GM18868 (cell line): ENCODE results near the gene TRIM63.

Source experiments
- ATAC-seq: cut with Tn5 transposase; IDR thresholded peaks from one replicate; pipeline ENCODE4 v1.9.1; 2021; ENCODE audit warnings: mild to moderate bottlenecking, moderate library complexity; ENCODE audit not compliant: unreplicated experiment

TRIM63 gene

DNA sequence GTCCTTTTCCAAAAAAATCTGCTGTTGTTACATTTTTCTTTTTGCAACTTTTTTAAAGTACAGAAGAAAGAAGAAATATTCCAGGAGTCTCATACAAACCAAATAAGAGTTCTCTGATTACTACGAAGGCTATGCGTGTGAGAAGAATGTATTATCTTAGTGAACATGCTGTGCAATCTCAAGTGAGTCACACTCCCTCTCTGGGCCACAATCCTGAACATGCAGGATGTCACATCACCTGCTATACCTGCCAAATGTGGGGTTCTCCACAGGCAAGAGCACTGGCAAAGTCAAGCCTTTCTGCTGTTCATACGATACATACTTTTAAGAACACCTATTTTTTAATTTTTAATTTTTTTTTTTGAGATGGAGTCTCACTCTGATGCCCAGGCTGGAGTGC is 21.7 kb upstream of the TRIM63 start:
- no peak for ATAC-seq

DNA sequence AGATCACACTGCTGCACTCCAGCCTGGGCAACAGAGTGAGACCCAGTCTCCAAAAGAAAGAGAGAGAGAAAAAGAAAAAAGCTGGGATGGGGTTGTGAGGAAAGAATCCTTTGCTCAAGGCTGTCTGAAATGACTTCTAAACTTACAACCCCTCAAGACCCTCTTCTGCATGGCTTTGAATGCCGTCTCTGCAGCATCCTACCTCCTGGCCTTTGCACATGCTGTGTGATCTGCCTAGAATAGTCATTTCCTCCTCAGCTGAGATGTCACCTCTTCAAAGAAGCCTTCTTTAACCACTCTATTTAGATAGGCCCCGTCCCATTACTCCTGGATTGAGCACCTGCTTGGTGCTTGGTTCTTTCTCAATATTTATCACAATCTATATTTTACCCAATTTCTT is 17.4 kb upstream of the TRIM63 start:
- no peak for ATAC-seq

DNA sequence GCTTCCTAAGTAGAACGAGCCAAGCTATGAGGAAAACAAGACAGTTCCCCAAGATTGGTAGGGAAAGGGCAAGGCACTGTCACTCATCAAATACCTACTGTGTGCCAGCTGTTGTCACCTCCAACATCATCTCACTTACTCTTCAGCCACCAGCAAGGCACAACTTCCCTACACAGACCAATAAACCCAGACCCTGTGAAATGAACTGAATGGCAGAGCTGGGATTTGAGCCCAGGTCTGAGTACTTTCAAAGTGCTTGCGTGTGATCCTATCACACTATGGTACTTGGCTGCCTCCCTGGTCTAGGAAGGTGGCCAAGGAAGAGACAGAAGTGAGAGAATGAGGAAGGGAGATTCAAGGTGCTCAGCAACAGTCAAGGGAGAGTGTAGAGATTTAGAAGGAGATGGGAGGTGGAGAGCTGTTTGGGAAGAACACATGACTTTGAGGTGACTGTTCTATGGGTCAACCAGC is 16.7 kb upstream of the TRIM63 start:
- no peak for ATAC-seq

DNA sequence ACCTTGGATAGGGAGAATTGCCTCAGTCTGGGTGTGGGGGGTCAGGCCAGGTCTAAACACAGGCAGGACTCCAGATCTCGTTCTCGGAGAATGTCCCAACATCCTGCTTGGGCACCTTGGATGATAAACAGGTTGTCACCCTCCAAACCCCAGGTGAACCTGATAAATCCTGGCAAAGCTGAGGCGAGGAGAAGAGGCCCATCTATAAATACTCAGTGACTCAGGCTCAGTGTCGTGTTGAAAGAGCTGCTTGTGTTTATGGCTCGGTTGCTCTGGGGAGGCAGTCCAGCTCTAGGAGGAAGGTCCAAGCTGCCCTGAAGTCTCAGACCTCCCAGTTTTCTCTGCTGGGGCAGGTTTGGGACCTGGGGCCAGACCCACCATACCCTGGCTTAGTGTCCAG is 15.8 kb upstream of the TRIM63 start:
- ATAC-seq, result no peak

DNA sequence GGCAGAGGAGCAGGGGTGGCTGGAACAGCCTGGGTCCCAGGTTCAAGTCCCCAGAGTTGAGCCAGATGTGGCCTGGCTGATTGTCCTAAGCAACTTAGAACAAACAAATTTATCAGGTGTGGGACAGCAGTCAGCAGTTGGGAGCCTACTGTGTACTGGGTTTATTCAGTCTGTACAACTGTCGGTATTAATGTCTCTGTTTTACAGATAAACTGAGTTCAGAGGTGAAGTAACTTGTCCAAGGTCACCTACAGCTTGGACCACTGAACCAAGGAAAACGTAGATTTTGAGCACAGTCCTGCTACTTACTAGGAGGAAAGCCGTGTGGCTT is 14.6 kb upstream of the TRIM63 start:
- ATAC-seq, result no peak

DNA sequence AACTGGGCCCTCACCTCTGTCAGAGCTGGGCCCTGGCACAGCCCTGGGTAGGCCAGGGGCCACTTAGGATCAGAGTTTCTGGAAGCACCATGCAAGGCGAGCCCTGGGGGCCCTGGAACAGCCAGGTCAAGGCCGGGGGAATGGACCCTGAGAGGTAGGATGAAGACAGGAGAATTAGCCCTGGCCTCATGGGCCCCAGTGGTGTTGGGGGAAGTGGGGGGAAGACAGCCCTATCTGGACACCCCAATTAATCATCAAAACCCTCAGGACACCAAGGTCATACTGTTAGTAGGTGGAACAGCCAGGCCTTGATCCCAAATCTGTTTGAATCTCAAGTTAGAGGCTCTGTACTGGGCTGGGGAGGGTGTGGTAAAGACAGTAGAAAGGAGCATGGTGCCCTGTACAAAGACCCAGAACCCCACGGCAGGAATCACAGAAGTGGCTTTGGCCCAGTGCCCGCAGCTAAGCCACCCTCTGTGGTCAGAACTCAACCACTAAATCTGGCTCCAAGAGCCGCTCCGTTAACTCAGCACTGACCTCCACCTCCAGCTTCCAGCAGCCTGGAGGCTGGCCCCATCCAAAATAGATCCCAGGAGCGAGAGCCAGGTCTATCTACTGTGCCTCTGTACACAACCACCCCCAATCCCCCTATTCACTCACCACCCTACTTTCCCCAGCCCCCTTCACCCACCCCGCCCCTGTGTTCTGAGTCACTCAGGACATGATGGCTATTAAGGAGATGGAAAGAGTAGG is 14.0 kb upstream of the TRIM63 start:
- ATAC-seq, result no peak

DNA sequence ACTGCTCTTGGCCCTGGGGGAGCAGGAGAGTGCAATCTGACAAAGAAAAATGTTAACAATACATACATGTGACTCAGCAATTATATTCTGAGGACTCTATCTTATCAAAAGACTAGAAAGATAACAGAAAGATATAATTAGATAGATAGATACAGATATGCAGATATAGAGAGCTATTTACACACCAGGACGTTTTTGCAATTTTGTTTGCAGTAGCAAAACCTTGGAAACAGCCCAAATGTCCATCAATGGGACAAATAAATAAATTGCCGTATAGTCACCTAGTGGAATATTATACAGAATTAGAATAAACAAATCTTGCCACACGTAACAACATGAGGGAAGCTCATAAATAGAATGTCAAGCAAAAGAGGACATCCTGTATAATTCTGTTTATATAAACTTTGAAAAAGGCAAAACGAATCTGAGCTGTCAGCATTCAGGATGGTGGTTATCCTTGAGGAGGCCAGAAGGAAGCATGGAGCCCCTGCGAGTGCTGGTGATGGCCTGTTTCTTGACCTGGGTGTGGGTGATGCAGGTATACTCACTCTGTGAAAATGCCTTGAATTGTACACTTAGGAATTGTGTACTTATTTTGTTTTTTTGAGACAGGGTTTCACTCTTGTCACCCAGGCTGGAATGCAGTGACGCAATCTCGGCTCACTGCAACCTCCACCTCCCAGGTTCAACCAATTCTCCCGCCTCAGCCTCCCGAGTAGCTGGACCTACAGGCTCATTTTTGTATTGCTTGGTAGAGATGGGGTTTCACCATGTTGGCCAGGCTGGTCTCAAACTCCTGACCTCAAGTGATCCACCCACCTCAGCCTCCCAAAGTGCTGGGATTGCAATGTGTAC is 12.8 kb upstream of the TRIM63 start:
- ATAC-seq, result no peak

DNA sequence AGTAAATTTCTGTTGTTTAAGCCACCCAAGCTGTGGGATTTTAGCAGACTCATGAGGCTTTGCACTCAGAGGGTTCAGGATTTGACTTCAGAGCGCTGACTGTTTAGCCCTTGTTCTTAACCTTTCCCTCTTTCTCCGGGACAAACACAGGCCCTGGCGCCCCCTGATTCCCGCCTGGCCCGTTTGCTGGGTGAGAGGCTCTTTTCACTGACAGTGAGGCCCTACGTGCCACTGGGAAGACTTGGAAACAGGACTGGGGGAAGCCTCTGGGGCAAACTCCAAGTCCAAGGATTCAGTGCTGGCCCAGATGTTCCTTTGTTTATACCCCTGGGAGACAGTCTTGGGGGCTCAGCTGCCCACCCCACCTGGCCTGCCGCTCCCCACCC is 11.7 kb upstream of the TRIM63 start:
- no peak for ATAC-seq

DNA sequence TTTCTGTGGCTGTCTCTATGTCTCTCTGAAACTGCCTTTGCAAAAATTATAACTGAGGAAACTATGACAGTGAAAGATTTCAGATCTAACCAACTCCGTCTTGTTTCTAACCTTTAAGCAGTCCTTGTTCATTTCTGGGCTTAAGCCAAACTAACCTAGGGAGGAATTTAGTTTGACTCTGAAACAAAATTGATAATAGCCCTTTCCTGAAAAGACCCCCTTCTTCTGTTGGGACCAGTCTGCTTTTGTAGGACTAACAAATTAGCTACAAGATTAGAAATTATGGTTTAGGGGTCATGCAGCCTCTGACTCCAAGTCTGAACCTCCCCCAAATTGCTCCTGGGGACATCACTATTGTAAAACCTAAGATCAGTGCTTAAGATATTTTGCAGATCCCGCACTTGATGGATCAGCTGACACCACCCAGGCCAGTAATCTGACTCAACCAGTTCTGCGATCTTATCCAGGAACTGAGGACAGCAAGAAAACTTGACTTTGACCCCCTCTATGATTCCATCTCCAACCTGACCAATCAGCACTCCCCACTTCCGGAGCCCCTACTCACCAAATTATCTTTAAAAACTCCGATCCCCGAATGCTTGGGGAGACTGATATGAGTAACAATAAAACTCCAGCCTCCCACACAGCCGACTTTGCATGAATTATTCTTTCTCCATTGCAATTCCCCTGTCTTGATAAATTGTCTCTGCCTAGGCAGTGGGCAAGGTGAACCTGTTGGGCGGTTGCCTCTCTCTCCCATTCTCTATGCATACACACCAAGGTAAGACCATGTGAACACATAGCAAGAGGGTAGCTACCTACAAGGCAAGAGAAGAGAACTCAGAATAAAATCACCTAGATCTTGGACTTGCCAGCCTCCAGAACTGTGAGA is 11.1 kb upstream of the TRIM63 start:
- ATAC-seq, result no peak

DNA sequence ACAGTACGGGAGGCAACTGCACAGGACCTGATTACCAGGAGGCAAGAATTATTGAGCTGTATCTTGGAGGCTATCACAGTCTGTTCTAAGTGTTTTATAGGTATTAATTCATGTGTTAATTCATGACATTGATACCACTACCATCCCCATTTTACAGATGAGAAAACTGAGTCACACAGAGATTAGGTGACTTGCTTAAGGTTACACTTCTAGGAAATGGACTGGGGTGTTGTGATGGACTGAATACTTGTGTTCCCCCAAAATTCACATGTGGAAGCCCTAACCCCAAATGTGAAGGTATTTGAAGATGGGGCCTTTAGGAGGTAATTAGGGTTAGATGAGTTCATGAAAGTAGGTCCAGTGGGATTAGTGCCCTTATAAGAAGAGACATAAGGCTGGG is 10.1 kb upstream of the TRIM63 start:
- ATAC-seq, result no peak

DNA sequence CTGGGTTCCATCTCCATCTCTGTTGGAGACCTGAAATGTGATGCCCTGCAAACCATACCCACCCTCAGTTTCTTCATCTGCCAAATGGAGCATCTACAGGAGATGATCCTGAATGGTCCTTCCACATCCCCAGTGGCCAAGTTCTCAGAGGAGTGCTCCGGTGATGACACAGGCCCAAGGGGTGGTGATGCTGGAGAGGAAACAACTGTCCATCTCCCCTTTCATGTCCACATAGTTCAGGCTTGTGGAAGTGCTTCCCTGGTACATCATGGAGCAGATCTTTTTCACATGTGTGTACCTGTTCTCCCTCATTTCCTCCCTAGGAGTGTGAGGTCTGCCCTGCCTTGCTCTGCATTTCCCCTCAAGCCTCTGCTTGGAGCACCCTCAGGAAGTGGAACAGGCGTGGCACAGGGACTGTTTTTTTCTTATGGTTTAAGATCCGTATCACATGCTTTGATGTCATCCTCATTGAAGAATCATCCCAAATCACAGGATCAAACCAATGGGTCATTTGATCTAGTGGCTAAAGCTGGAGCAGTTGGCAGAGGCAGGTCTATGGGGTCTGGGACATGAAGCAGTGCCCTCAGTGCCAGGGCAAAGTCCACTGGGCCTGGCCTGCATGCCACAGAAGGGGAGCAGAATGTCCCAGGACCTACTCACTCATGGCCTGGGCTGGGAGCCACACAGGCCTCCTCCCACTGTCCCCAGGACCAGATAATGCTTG is 8.2 kb upstream of the TRIM63 start:
- no peak for ATAC-seq

DNA sequence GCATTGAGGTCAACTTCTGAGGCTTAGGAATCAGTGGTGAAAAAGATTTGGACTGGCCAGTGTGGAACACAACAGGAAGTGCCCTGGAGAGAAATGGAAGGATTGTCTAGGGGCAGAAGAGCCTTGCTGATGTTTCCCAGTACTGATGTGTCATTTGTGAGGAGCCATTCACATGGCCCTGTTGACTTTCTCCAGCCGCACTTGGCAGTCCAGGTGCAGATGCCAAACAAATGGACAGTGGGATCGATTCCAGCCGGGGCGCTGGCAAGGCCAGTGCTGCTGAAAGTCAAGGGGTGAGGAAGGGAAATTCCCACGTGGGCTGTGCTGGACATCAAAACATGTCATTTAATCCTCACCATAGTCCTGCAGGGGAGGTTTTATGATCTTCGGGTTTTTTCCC is 4.9 kb upstream of the TRIM63 start:
- ATAC-seq, result no peak

DNA sequence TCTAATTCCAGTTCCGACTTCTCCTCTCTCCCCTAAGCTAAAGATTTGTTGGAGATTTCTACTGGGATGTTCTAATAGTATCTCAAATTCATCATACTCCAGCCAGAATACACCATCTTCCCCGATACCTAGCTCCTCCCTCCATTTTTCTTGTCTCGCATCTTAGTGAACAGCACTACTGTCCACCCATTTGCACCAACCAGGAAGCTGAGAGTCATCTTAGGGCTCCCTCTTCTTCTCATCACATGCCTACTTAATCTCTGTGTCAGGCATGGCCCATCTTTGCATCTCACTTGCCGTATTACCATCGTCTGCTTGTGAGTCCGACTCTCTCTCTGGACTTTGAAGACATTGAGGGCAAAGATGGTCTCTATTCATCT is 3.5 kb upstream of the TRIM63 start:
- ATAC-seq, result no peak

DNA sequence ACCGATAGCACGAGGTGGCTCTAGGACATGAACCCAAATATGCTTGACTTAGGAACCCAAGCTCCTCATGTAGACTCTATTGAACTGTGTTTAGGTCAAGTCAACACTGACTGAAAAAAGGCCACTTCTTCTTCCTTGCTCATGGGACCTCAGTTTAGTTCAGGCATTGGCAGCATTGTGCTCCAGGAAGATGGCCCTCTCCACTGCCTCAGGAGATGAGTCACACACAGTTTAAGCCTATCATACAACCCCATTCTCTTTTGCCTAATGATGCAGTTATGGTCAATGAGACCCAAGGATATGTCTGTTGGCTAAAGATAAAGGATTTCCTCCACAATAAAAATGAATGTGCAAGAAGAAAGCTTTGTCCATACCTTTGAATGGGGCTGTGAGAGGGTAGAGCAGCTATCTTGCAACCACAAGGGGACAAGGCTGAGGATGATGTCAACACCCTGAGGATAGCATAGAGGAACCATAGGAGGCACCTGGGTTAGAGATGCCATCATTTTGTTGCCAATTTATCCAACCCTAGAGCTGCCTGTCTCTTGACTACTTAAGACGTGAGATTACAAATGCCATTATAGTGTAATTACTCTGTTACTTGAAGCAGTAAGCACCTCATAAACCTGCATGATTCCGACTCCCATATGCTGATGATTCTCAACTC is 3.0 kb upstream of the TRIM63 start:
- no peak for ATAC-seq

DNA sequence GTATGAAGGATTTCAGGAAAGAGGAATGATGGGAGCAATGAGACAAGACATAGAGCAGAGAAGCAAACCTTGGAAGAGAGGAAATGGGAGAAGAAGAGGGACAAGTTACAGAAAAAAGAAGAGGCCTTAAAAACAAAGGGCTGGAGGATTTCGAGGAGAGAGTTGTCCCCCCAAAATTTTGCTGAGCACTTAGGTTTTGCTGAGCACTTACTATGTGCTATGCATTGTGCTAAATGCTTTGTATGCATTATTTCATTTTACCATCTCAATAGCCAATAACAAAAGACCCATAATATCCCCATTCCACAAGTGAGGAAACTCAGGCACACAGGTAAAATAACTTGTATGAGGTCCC is 2.5 kb upstream of the TRIM63 start:
- ATAC-seq, result no peak

DNA sequence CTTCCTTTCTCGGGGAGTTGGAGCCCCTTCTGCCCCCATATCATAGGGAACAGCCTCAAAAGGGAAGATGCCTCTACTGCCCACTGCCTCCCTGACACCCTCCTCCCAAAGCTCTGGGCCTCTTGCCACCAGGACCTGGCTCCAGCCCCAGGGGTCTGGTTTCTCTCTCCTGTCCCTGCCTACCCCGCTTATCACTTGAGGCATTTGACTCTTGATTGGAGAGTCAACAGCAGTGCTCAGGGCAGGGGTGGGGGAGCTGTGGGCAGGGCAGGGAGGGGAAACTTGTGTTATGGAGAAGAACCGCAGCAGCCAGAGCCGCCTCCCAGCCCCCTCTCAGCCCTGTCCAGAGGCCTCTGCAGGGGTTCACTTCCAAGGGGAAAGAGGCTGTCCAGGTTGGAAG is 573 bp downstream of the TRIM63 start:
- ATAC-seq, result no peak

DNA sequence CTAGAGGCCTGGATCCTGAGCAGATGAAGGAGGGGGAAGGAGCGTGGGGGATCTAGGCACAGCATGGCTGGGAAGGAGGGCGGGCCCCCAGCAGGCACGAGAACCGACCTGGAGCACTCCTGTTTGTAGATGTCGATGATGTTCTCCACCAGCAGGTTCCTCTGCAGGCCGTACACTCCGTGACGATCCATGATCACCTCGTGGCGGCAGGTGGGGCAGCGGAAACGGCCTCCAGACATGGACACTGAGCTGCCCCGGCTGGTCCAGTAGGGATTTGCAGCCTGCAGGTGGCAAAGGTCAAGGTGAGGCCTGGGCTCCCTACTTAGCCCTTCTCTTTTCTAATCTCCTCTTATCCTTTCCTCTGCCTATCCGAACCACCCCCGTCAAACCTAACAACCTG is 1.3 kb downstream of the TRIM63 start:
- ATAC-seq, result no peak

DNA sequence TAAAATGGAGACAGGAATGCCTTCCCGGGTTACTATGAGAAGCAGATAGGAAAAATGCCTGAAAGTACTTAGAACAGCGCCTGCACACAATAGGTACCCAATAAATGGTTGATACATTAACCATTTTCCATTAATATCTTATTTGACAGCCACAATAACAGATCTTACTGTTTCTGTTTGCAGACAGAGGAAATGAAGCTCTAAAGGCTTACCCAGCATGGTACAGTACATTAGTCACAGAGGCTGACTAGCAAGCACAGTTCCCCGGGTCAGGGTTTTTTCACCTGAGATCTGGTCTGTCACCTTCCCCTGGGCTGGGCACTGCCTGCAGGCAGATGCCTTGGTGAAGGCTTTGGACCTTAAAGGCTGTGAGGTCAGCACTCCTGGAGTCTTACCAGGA is 2.9 kb downstream of the TRIM63 start:
- ATAC-seq, result no peak

DNA sequence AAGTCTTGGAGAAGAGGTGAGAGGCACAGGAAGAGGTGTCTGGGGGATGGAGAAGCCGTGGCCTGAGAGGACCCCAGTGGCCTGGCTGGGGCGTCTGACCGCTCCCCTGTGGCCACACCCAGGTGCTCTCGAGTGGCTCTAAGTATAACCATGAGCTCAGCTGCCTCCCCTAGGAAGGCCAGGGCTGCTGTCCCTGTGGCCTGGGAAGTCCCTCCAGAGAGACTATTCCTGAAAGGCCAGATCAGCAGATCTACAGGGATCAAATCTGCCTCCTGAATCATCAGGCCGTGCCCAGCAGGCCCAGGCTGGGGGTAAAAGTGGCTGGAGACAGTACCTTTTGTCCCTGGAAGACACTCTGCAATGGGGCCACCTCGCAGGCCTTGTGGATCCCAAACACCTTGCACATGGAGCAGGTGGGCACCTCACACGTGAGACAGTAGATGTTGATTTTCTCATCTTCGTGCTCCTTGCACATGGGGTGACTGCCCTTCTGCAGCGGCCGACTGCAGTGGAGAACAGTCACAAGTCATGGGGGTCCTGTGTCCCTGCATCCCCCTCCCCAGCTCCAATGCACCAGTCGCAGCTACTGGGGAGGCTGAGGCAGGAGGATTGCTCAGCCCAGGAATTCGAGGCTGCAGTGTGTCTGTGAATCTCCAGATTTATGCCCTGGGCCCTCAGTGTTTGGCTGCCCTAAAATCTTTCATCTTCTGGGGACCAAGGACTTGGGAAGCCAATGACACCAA is 6.4 kb downstream of the TRIM63 start:
- no peak for ATAC-seq

DNA sequence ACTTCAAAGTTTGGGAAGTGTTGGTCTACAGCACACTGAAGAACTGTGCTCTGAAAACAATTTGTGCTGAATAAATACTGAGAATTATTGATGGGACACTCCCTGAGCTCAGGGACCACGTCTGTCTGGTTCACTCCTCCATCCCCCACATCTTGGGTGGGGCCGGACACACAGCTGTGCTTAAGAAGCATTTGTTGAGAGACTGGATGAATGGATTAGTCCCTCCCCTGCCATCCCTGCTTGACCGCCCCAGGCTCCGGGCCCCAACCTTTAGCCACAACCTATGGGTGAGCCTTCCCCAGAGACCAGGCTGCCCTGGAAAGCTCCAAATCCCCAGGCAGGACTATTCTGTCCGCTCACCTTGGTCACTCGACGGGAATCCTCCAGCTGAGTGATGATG is 7.5 kb downstream of the TRIM63 start:
- no peak for ATAC-seq
